ENCODE measurements around the gene TIMM23.

TIMM23 gene

DNA sequence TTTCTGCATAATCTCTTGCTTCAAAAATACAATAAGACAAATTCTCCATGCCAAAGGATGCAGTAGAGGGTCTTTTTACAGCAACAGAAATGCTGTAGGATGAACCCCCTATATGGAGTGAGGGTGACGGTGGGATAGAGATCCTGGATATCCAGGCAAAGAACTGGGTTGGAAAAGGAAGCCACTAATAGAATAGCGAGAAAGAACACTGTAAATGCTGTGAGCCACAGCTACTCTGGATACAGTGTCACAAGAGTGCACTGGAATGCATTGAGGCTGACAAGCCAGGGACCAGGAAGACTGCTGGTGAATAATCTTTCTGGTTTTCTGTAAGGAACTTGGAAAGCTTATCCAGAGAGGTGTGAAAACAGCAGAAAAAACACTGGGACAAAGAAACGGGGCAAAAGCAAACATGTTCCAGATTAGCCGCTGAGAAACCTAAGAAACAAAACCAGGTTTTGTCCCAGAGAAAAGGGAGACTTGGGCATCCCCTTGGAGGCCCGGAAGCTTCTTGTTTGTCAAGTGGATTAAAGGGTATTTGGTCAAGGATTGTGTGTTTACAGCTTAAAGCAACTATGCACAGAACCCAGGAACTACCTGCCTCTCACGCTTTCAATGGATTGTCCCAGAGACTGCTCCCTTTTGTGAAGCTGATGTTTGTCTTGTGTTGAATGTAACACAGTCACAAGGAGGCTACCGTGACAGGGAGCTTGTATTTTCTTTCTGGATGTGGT is 79.9 kb downstream of the TIMM23 start:
- Mint-ChIP-seq H3K9me3 (peaks cover under 1 to 7% of the 10 kb centered on the region in 2 donors), H3K27me3 (no peaks in the 10 kb centered on the region), H3K4me1 (no peaks in the 10 kb centered on the region), H3K27ac (no peak overlapping the region), H3K4me3 (no peak overlapping the region)
- DNase-seq (no peak), ATAC-seq (no peak)

DNA sequence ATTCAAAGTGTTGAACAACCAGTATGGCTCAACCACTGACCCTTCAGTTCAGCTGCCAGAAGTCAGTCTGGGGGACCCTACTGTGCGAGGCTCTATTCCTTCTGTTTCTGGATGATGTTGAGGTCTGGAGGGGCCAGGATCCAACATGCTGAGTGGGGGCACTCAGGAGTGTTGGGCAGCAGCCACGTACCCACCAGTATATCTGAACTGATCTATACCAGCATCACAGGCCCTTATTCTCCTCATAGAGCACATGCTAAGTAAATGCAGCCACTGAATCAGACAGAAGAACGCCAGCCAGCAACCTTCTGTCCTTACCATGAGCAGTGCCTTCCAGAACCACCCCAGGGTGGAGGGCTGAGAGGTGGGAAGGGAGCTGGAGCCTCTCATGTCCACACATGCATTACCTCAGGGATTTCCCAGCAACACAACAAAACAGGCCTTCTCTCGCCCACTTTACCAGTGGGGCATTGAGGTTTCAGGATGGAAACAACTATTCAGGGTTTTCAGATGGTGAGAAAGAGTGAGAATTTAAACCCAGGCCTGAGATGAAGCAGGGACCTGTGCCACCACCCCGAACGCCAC is 80.6 kb downstream of the TIMM23 start:
- Mint-ChIP-seq H3K27ac (peak overlapping the region in 1 of 2 donors; percentile 52), H3K4me1 (no peaks in the 10 kb centered on the region)
- ATAC-seq = no peak

More for the DNA sequence above, 80.6 kb downstream of the TIMM23 start:
- Mint-ChIP-seq H3K27me3 (no peaks in the 10 kb centered on the region), H3K9me3 (peaks cover 4 to 7% of the 10 kb centered on the region in 2 donors), H3K4me3 (no peak overlapping the region)
- no peak for DNase-seq

All from stimulated activated naive CD8-positive, alpha-beta T cell treated with anti-CD3 and anti-CD28 coated beads, Interleukin-15, amount 100 ng/mL, for 72 hours (primary cell).